ENCODE measurements around the gene PRKAG1. TPM values are rescaled to one million over a fixed set of nuclear protein-coding genes. Genes with fewer than 3 reads are reported as not detected.
A peak's percentile ranks its signal among the peaks of the same experiment; 100 is the strongest.

The PRKAG1 gene
- polyA plus RNA-seq, 1 donor from 2014 or later = 71.0 TPM

DNA sequence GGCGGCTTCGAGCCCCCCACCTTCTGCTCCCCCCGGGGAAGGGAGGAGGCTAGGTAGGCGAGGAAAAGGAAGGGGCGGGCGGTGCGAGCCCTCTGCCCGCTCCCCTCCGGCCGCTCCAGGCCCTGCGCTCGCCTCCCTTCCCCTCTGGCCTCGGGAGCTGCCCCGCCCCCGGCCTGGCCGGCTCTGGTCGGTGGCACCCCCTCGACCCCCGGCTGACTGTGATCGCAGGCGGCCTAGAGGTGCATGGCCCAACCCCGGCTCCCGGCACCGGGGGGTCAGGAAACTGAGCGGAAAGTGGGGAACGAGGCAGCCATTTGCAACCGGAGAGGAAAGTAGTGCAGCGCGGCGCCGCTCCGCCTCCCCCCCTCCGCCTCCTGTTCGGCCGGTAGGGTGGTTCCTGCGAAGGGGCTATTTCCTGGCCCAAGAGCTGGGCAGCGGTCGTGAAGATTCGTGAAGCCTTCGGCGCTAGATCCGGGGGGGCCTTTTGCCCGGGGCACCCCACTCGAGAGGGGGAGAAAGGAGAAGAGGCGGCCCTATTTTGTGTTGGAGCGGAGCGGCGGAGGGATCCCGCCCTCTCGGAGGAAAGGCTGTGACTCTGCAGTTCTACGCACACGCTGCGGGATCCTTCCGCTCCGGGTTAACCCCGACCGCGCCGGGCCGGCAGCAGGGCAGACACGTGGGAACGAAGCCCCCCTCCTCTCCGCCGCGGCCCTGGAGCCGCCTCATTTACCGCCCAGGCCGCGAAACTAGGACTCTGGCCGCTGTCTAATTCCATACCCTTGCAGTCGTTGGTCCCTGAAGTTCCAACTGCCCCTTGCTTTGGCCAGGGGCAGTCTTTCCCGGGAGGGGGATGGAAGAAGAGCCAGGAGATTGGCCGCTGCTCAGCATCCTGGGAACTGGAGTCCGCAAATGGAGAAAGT, 41.9 kb upstream of the PRKAG1 start, which contains the start of gene KMT2D (continued):
- no peak for TF ChIP-seq EZH2 (IDR thresholded peaks at IDR 0.05; ENCODE audit: borderline replicate concordance, insufficient read depth, low read length, poor library complexity, severe bottlenecking)
- peak; percentile 80 for TF ChIP-seq EP300 (conservative IDR thresholded peaks at IDR 0.05; ENCODE audit: poor library complexity, severe bottlenecking)

GRCh38 chr12:49059299-49060171, 41.0 kb upstream of the PRKAG1 start:
- peak overlapping the region; percentile 97 for H3K27ac ChIP-seq (ENCODE audit: low read length)

More at GRCh38 chr12:49059299-49060171, 41.0 kb upstream of the PRKAG1 start:
- peak overlapping the region; percentile 97 for H3K4me2 ChIP-seq (ENCODE audit: low read length)
- no peaks in the 10 kb centered on the region for H3K9me3 ChIP-seq (ENCODE audit: low read length)
- TF ChIP-seq EP300 (conservative IDR thresholded peaks at IDR 0.05; ENCODE audit: poor library complexity, severe bottlenecking) (no peak), RAD21 (conservative IDR thresholded peaks at IDR 0.05) (no peak), MXI1 (conservative IDR thresholded peaks at IDR 0.05; ENCODE audit: poor library complexity, severe bottlenecking) (no peak), SMC3 (conservative IDR thresholded peaks at IDR 0.05; ENCODE audit: poor library complexity) (no peak), REST (IDR thresholded peaks at IDR 0.05; ENCODE audit: borderline replicate concordance) (no peak), TAF1 (IDR thresholded peaks at IDR 0.05; ENCODE audit: low read depth) (no peak), EZH2 (IDR thresholded peaks at IDR 0.05; ENCODE audit: borderline replicate concordance, insufficient read depth, low read length, poor library complexity, severe bottlenecking) (no peak), POLR2AphosphoS5 (IDR thresholded peaks at IDR 0.05) (no peak)
- TF ChIP-seq, protein P1, sequence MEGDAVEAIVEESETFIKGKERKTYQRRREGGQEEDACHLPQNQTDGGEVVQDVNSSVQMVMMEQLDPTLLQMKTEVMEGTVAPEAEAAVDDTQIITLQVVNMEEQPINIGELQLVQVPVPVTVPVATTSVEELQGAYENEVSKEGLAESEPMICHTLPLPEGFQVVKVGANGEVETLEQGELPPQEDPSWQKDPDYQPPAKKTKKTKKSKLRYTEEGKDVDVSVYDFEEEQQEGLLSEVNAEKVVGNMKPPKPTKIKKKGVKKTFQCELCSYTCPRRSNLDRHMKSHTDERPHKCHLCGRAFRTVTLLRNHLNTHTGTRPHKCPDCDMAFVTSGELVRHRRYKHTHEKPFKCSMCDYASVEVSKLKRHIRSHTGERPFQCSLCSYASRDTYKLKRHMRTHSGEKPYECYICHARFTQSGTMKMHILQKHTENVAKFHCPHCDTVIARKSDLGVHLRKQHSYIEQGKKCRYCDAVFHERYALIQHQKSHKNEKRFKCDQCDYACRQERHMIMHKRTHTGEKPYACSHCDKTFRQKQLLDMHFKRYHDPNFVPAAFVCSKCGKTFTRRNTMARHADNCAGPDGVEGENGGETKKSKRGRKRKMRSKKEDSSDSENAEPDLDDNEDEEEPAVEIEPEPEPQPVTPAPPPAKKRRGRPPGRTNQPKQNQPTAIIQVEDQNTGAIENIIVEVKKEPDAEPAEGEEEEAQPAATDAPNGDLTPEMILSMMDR (IDR thresholded peaks at IDR 0.05; ENCODE audit: poor library complexity, severe bottlenecking) = no peak
- H3K9me2 ChIP-seq (ENCODE audit: insufficient read depth, low read length) = no peaks in the 10 kb centered on the region
- no peak overlapping the region for H2AFZ ChIP-seq (ENCODE audit: low read depth, low read length)
- H3F3A ChIP-seq (ENCODE audit: insufficient read depth, low read length, poor library complexity, severe bottlenecking) = no peaks in the 10 kb centered on the region
- H4K20me1 ChIP-seq (ENCODE audit: insufficient read depth) = peaks cover 28% of the 10 kb centered on the region
- H3K79me2 ChIP-seq (replicated peaks; ENCODE audit: insufficient read depth, low read length) = peaks cover 57% of the 10 kb centered on the region
- no peaks in the 10 kb centered on the region for H3K27me3 ChIP-seq (ENCODE audit: insufficient read depth, low read depth, low read length)
- peak overlapping the region; percentile 97 for H3K4me3 ChIP-seq (ENCODE audit: low read length)
- H3K36me3 ChIP-seq (ENCODE audit: insufficient read depth, low read length) = no peaks in the 10 kb centered on the region
- peak overlapping the region; percentile 99 for H3K9ac ChIP-seq (ENCODE audit: low read length)
